Ovary (tissue), 9 donors: Measurements from ENCODE around the gene CETN1. TPM values are rescaled to one million over a fixed set of nuclear protein-coding genes. Genes with fewer than 3 reads are reported as not detected.

Source experiments
- DNase-seq, 5 donors: peaks; one replicate each; pipeline ENCODE4 v3.0.0-alpha.2; 2019 to 2020
- H3K27ac ChIP-seq, 2 donors: fragments of 200-600 bp; one replicate each; pipeline versions ENCODE4 v1.5.1 to v1.8.0; 2019 to 2022
- H3K27me3 ChIP-seq: fragments of 200-600 bp; one replicate; pipeline ENCODE4 v1.8.0; 2022
- H3K36me3 ChIP-seq: fragments of 200-600 bp; sonication (generic); one replicate; pipeline ENCODE4 v1.5.1; 2019
- H3K4me1 ChIP-seq: one replicate; pipeline ENCODE4 v1.8.1; 2013; ENCODE audit warnings: mild to moderate bottlenecking, moderate library complexity; ENCODE audit not compliant: insufficient read depth
- H3K4me3 ChIP-seq: fragments of 200-600 bp; sonication (generic); one replicate; pipeline ENCODE4 v1.5.1; 2017
- H3K9me3 ChIP-seq, 2 donors: fragments of 200-600 bp in 1 of 2; sonication (generic) in 1 of 2; one replicate each; pipeline versions ENCODE4 v1.5.1 to v1.8.1; 2013 to 2019; ENCODE audit warnings: mild to moderate bottlenecking in 1 of 2, moderate library complexity in 1 of 2
- EP300 ChIP-seq: sonication (generic); formaldehyde crosslinking; IDR thresholded peaks from one replicate; pipeline ENCODE4 v1.6.1; 2017; ENCODE audit warnings: antibody characterized with exemption
- POLR2A ChIP-seq: fragments of 450-650 bp; IDR thresholded peaks from one replicate; pipeline ENCODE4 v1.6.1; 2017; ENCODE audit warnings: antibody characterized with exemption, mild to moderate bottlenecking, moderate library complexity
- WGBS, 3 donors: extraction: QIAGEN DNeasy Blood & Tissue Kit in 1 of 3; methylation state at CpG; one replicate each; pipeline versions ENCODE4 v1.1.5 to v1.1.7; 2013 to 2017; 5-methylcytosine and 5-hydroxymethylcytosine counted together
- intact Hi-C, 4 donors: fragments of 100-400 bp; cut with DNase I; formaldehyde crosslinking; loops; one replicate each; pipeline versions ENCODE4 v1.11.0 to v1.15.1; 2022 to 2023
- polyA plus RNA-seq, 2 donors: library from polyadenylated mRNA; stranded (reverse); fragments of 200-250 nt in 1 of 2; fragments of 350-450 nt in 1 of 2; fragmentation: Illumina TruSeq in 1 of 2; extraction: RNeasy Lipid Tissue Mini Kit (QIAGEN cat#74804) in 1 of 2; gene quantifications; one replicate each; pipeline ENCODE4 v1.2.3, GENCODE V29; 2013 to 2014
- total RNA-seq, 7 donors: library from RNA; depleted of rRNA in 2 of 7; stranded (reverse); fragments of >200 nt in 2 of 7; fragmentation: NEBNext Ultra II Directional in 3 of 7; extraction: Animal tissue kit (Norgen Biotek cat#: 25700) in 3 of 7; gene quantifications; one replicate each; pipeline versions ENCODE4 v1.1.0 to v1.2.4, GENCODE V29; 2016 to 2023
- TF ChIP-seq, protein P1 (sequence below), 3 donors: fragments of 450-650 bp in 2 of 3; fragments of 200-600 bp in 1 of 3; IDR thresholded peaks; one replicate each; pipeline versions ENCODE4 v1.5.1 to v1.8.0; 2016 to 2022; ENCODE audit warnings: antibody characterized with exemption in 3 of 3, mild to moderate bottlenecking in 1 of 3
- donor health status: DM: no; HTN: no; CAD: no; lungs with moderate emphysema.
- donor health status: DM: no; HTN: no; CAD: no.
- donor health status: Bipolar disorder and iron deficiency.
- donor health status: DM: yes; HTN: yes; CAD: no.
- donor health status: DM: no; HTN: no; CAD: no.
- donor health status: DM: yes; HTN: yes; CAD: no.

The CETN1 gene
- total and polyA plus RNA-seq, 9 donors: not detected

DNA sequence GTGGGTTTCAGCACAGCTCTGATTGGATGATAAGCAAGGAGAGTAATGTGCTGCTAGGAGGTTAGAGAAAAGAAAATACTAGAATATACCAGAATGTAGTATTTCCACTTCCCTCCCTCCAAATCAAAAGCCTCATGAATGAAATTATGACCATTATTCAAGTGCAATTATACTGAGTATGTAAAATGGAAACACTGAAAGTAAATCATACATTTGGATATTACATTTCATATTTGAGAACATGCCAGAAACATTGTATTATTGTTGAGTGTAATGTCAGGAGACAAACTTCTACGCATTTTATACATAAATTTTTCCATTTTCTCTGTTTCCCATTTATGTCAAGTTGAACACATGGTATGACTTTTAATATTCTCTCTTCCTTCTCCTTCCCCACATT, 942 bp upstream of the CETN1 start:
- TF ChIP-seq POLR2A (no peak), EP300 (no peak)
- TF ChIP-seq, protein P1, sequence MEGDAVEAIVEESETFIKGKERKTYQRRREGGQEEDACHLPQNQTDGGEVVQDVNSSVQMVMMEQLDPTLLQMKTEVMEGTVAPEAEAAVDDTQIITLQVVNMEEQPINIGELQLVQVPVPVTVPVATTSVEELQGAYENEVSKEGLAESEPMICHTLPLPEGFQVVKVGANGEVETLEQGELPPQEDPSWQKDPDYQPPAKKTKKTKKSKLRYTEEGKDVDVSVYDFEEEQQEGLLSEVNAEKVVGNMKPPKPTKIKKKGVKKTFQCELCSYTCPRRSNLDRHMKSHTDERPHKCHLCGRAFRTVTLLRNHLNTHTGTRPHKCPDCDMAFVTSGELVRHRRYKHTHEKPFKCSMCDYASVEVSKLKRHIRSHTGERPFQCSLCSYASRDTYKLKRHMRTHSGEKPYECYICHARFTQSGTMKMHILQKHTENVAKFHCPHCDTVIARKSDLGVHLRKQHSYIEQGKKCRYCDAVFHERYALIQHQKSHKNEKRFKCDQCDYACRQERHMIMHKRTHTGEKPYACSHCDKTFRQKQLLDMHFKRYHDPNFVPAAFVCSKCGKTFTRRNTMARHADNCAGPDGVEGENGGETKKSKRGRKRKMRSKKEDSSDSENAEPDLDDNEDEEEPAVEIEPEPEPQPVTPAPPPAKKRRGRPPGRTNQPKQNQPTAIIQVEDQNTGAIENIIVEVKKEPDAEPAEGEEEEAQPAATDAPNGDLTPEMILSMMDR (IDR thresholded peaks at IDR 0.05): no peak
- Histone ChIP-seq H3K36me3 (no peaks in the 10 kb centered on the region), H3K9me3 (no peaks in the 10 kb centered on the region), H3K27me3 (no peaks in the 10 kb centered on the region), H3K4me3 (no peak overlapping the region), H3K4me1 (no peaks in the 10 kb centered on the region), H3K27ac (no peak overlapping the region)
- WGBS, 3 donors: 93 to 96% (median 93%) methylated on average over 1 of the region's 1 CpG
- DNase-seq: no peak
- intact Hi-C loops: no loop called here

DNA sequence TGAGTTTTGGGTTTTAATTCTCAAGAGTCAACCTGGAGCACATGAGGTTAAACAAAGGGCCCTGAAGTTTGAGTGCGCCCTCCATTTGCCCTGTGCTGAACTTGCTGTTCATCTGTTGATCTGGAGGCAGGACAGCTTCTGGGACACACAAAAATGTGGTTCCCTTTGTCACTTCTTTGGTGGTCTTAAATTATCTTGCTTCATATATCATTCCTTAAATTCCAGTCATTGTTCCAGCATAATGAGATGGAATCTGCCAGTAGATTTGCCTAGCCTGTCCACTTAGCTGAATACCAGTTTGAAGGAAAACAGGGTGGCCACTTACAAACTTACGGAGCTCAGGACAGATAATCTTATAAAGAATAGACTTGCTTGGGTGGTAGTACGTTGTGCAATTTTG, 916 bp downstream of the CETN1 start:
- DNase-seq: no peak
- 60 to 72% (median 60%) methylated on average over 3 of the region's 3 CpGs for WGBS, 3 donors
- Histone ChIP-seq H3K27me3 (no peaks in the 10 kb centered on the region), H3K4me1 (no peaks in the 10 kb centered on the region), H3K27ac (no peak overlapping the region), H3K9me3 (no peaks in the 10 kb centered on the region), H3K4me3 (no peak overlapping the region), H3K36me3 (no peaks in the 10 kb centered on the region)
- TF ChIP-seq, protein P1 (IDR thresholded peaks at IDR 0.05): no peak
- no peak for TF ChIP-seq EP300
- TF ChIP-seq POLR2A: no peak
- intact Hi-C loops: no loop called here

DNA sequence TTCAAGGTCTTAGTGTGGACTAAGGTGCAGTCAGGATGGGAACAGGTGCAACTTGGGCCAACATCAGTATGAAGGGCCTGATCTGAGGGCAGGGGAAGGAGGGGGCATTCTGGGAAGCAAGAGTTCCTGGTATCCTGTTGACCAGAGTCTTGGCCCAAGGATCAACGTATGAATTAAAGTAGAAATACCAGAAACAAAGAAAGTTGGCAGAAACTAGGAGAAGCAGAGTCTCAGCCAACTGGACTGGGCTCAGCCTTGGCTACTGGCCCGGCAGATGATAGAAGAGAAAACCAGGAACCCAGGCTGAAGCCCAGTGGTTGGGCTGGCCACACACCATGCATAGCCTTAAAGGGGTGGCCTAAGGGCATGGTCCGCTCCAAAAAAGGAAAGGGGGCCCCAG, 2.3 kb downstream of the CETN1 start:
- intact Hi-C loops: no loop called here
- Histone ChIP-seq H3K4me1 (no peaks in the 10 kb centered on the region), H3K36me3 (no peaks in the 10 kb centered on the region), H3K27ac (no peak overlapping the region), H3K4me3 (no peak overlapping the region), H3K9me3 (no peaks in the 10 kb centered on the region), H3K27me3 (no peaks in the 10 kb centered on the region)
- WGBS, 3 donors: 27 to 50% (median 38%) methylated on average over 3 of the region's 3 CpGs
- no peak for TF ChIP-seq EP300
- TF ChIP-seq, protein P1 (IDR thresholded peaks at IDR 0.05): no peak
- no peak for TF ChIP-seq POLR2A
- no peak for DNase-seq

DNA sequence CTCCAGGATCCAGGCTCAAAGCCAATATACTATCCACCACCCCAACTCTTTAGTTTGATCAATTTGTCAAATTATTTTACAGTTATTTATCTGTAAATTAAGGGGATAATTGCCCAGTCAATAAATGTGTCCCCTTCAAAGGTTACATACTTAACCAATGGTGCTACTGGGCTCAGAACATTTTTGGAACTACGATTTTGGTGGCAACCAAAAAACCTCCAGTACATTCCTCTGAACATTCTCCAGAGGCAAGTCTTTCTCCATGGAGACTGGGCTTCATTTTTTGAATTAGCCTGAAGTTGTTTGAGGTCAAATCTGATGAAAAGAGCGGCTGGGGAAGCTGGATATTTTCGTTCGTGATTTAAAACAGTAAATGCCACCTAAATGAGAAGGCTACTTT, 14.9 kb downstream of the CETN1 start:
- WGBS, 3 donors: 68 to 77% (median 72%) methylated on average over 4 of the region's 4 CpGs

More for the DNA sequence above, 14.9 kb downstream of the CETN1 start:
- Histone ChIP-seq H3K4me3 (no peak overlapping the region), H3K9me3 (no peaks in the 10 kb centered on the region), H3K27me3 (no peaks in the 10 kb centered on the region), H3K4me1 (no peaks in the 10 kb centered on the region), H3K27ac (no peak overlapping the region), H3K36me3 (no peaks in the 10 kb centered on the region)
- intact Hi-C loops: no loop called here
- TF ChIP-seq, protein P1 (IDR thresholded peaks at IDR 0.05): no peak
- no peak for DNase-seq
